ENCODE measurements around the gene PTPN9. TPM values are rescaled to one million over a fixed set of nuclear protein-coding genes. Genes with fewer than 3 reads are reported as not detected.

Gene PTPN9
- total RNA-seq, 1 experiment from 2014 or later, result 42.2 TPM

DNA sequence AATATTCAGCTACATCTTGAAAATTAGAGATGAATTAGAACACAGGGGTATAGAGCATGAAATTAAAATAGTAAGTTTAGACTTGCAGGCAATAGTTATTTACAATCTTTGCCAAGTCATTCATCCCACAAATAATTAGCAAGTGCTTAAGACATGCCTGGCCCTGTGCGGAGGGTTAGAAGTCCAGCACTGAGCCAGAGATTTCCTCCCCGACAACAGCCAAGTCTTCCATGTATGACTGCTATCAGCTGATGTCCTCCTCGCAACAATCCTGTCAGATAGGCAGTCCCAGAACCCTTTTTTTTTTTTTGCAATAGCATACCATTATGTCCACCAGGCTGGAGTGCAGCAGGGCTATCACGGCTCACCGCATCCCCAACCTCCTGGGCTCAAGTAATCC, 142.2 kb downstream of the PTPN9 start:
- Histone ChIP-seq H3K4ac (ENCODE audit: low read depth, low read length) (no peak overlapping the region), H3K79me1 (ENCODE audit: insufficient read depth, low read depth, low read length, poor library complexity, severe bottlenecking) (peaks cover 14% of the 10 kb centered on the region), H3K23me2 (ENCODE audit: insufficient read length, low read depth, low read length, poor library complexity, severe bottlenecking) (no peaks in the 10 kb centered on the region), H2BK15ac (ENCODE audit: low read depth, low read length) (no peak overlapping the region), H2BK5ac (ENCODE audit: insufficient read length, low read length) (no peak overlapping the region), H2AFZ (ENCODE audit: low read length) (no peak overlapping the region), H3K9ac (ENCODE audit: extremely low read depth, insufficient read length, low read length) (no peak overlapping the region), H2BK12ac (ENCODE audit: insufficient read length, low read depth, low read length) (no peak overlapping the region), H3K9me3 (ENCODE audit: control insufficient read depth, low read depth, low read length) (no peaks in the 10 kb centered on the region), H2BK120ac (ENCODE audit: low read depth, low read length, poor library complexity, severe bottlenecking) (no peak overlapping the region), H3K79me2 (ENCODE audit: insufficient read depth, low read length) (peaks cover 30% of the 10 kb centered on the region; the same call in 1 of the 2 replicates), H4K5ac (ENCODE audit: insufficient read length, low read depth, low read length) (no peak overlapping the region), H3K4me2 (ENCODE audit: insufficient read depth, insufficient read length, low read length) (no peak overlapping the region), H3K4me1 (ENCODE audit: insufficient read depth, low read length) (no peaks in the 10 kb centered on the region), H3K14ac (ENCODE audit: insufficient read depth, low read length) (no peak overlapping the region), H3K27me3 (ENCODE audit: insufficient read depth, low read length) (no peaks in the 10 kb centered on the region), H4K20me1 (ENCODE audit: control insufficient read depth, insufficient read depth, insufficient read length) (no peaks in the 10 kb centered on the region), H3K27ac (ENCODE audit: insufficient read length, low read depth, low read length) (no peak overlapping the region), H2BK20ac (ENCODE audit: low read depth, low read length, poor library complexity, severe bottlenecking) (no peak overlapping the region), H2AK5ac (ENCODE audit: insufficient read length, low read length) (no peak overlapping the region), H3K23ac (ENCODE audit: insufficient read length, low read depth, low read length) (no peak overlapping the region), H4K8ac (replicated peaks; ENCODE audit: insufficient read length, low read depth, low read length) (no peak overlapping the region), H3T11ph (ENCODE audit: low read length) (no peak overlapping the region), H4K91ac (ENCODE audit: insufficient read length, low read depth, low read length) (no peak overlapping the region), H3K56ac (ENCODE audit: insufficient read length, low read depth, low read length) (no peak overlapping the region), H3K18ac (ENCODE audit: insufficient read length, low read depth, low read length) (no peak overlapping the region)
- H3K36me3 Mint-ChIP-seq (ENCODE audit: insufficient read depth in 1 of 3, low read depth in 3 of 3), result peaks cover 13 to 50% (median 34%) of the 10 kb centered on the region in 3 experiments; a peak in 6 of 7 replicates
- no CpG with 5 or more reads among the region's 5 CpGs for WGBS (ENCODE audit: extremely low coverage, insufficient read length, low lambda C conversion rate)
- H3K4me1 Mint-ChIP-seq, result no peaks in the 10 kb centered on the region
- H3K4me3 Mint-ChIP-seq, result no peak overlapping the region
- peak overlapping the region in 1 of 3 experiments; percentile 85; a peak in 1 of 7 replicates for H3K27ac Mint-ChIP-seq
- DNase-seq, result no peak
- H3K27me3 Mint-ChIP-seq (ENCODE audit: low read depth), result no peaks in the 10 kb centered on the region
- H3K9me3 Mint-ChIP-seq, result no peaks in the 10 kb centered on the region
- TF ChIP-seq, protein P1, sequence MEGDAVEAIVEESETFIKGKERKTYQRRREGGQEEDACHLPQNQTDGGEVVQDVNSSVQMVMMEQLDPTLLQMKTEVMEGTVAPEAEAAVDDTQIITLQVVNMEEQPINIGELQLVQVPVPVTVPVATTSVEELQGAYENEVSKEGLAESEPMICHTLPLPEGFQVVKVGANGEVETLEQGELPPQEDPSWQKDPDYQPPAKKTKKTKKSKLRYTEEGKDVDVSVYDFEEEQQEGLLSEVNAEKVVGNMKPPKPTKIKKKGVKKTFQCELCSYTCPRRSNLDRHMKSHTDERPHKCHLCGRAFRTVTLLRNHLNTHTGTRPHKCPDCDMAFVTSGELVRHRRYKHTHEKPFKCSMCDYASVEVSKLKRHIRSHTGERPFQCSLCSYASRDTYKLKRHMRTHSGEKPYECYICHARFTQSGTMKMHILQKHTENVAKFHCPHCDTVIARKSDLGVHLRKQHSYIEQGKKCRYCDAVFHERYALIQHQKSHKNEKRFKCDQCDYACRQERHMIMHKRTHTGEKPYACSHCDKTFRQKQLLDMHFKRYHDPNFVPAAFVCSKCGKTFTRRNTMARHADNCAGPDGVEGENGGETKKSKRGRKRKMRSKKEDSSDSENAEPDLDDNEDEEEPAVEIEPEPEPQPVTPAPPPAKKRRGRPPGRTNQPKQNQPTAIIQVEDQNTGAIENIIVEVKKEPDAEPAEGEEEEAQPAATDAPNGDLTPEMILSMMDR (conservative IDR thresholded peaks at IDR 0.05), result no peak

Data from H9 (cell line).